SK-N-MC (cell line): ENCODE data around the gene SV2C.
A peak's percentile ranks its signal among the peaks of the same experiment; 100 is the strongest.

ENCODE experiments used
- DNase-seq: peaks from one replicate; pipeline ENCODE4 v3.0.0-alpha.2; 2011; ENCODE audit warnings: low read depth, low spot score
- H3K27ac ChIP-seq: fragments of 200-600 bp; sonication (generic); 2 replicates; pipeline ENCODE4 v1.5.1; 2016; ENCODE audit warnings: mixed run types
- H3K36me3 ChIP-seq: fragments of 200-600 bp; sonication (generic); 2 replicates; pipeline ENCODE4 v1.6.1; 2017; ENCODE audit warnings: antibody characterized with exemption, low read length, mixed read lengths; ENCODE audit not compliant: insufficient read depth
- H3K4me3 ChIP-seq: fragments of 200-600 bp; sonication (generic); 2 replicates; pipeline ENCODE4 v1.5.1; 2016
- H3K9ac ChIP-seq: fragments of 200-600 bp; sonication (generic); 2 replicates; pipeline ENCODE4 v1.8.0; 2017; ENCODE audit warnings: mixed run types, mixed read lengths; ENCODE audit not compliant: insufficient read length
- H3K9me3 ChIP-seq: fragments of 200-600 bp; sonication (generic); 2 replicates; pipeline ENCODE4 v1.6.1; 2017; ENCODE audit warnings: low read depth, mild to moderate bottlenecking, antibody characterized with exemption, low read length, moderate library complexity, mixed read lengths
- EZH2 ChIP-seq: fragments of 200-600 bp; sonication (generic); IDR thresholded peaks from one replicate; pipeline ENCODE4 v1.6.1; 2017; ENCODE audit warnings: antibody characterized with exemption
- FOXP2 ChIP-seq: optimal IDR thresholded peaks from 2 replicates; pipeline ENCODE3; 2011; ENCODE audit warnings: mild to moderate bottlenecking, moderate library complexity; ENCODE audit not compliant: insufficient read depth; ENCODE audit errors: extremely low read length, control extremely low read depth
- POLR2AphosphoS5 ChIP-seq: IDR thresholded peaks from 2 replicates; pipeline ENCODE4 v1.6.1; 2012; ENCODE audit warnings: mild to moderate bottlenecking, low read depth, low read length, borderline replicate concordance

The SV2C gene

GRCh38 chr5:76402251-76402885 lies 319.2 kb downstream of the SV2C start:
- Histone ChIP-seq H3K9me3 (no peaks in the 10 kb centered on the region), H3K9ac (peak overlapping the region; percentile 83), H3K4me3 (peak overlapping the region; percentile 88), H3K36me3 (no peaks in the 10 kb centered on the region), H3K27ac (peak overlapping the region; percentile 38; the same call in 1 of the 2 replicates)
- TF ChIP-seq EZH2 (no peak), FOXP2 (no peak), POLR2AphosphoS5 (no peak)
- DNase-seq: peak; percentile 26

GRCh38 chr5:76402886-76403765 lies 319.9 kb downstream of the SV2C start, which contains the start of gene IQGAP2:
TSS of gene IQGAP2 (plus strand) at chr5:76403285. CDS start at chr5:76403546, 261 bp downstream.
- peak; percentile 81 for TF ChIP-seq FOXP2
- no peak for TF ChIP-seq POLR2AphosphoS5
- Histone ChIP-seq H3K4me3 (peak within 1 kb of the TSS; percentile 88), H3K9me3 (no peaks in the 10 kb centered on the region), H3K36me3 (no peaks in the 10 kb centered on the region), H3K9ac (peak within 1 kb of the TSS; percentile 83), H3K27ac (peak within 1 kb of the TSS; percentile 38; the same call in 1 of the 2 replicates)
- DNase-seq: no peak
